ENCODE measurements around the gene SPTBN4. TPM values are rescaled to one million over a fixed set of nuclear protein-coding genes. Genes with fewer than 3 reads are reported as not detected.
"Not testable (repeated sequence)": the region's sequence is repeated elsewhere in the genome, so short reads cannot be mapped to it uniquely, and the experiment has no call there.

SPTBN4 gene
- total and polyA plus RNA-seq, 8 donors, result 1.4 to 18.1 (median 2.2) TPM; not detected in 1

- Histone ChIP-seq H3K4me1 (peaks cover 5 to 17% (median 15%) of the 10 kb centered on the region in 4 donors), H3K36me3 (no peaks in the 10 kb centered on the region), H3K27me3 (peaks cover 0 to 43% (median 12%) of the 10 kb centered on the region in 3 donors), H3K27ac (no peak overlapping the region), H3K4me3 (no peak overlapping the region), H3K9me3 (no peaks in the 10 kb centered on the region)
- DNase-seq, result no peak
- intact Hi-C loops (cut with DNase I; ENCODE audit: low total_unique reads), result no loop called here
- TF ChIP-seq CTCF (IDR thresholded peaks at IDR 0.05) (no peak), POLR2AphosphoS5 (IDR thresholded peaks at IDR 0.05) (no peak), POLR2A (IDR thresholded peaks at IDR 0.05) (no peak), EP300 (IDR thresholded peaks at IDR 0.05) (no peak)
- 79 to 82% (median 81%) methylated on average over 8 of the region's 8 CpGs for WGBS, 5 donors
Measured at GRCh38 chr19:40521276-40521675, 54.5 kb downstream of the SPTBN4 start.

GRCh38 chr19:40521900-40522299, 55.1 kb downstream of the SPTBN4 start:
- H3K9me3 ChIP-seq; H3K4me3 ChIP-seq; H3K27ac ChIP-seq; H3K36me3 ChIP-seq; DNase-seq; intact Hi-C loops (cut with DNase I; ENCODE audit: low total_unique reads): not testable (repeated sequence)
- peaks cover 5 to 17% (median 15%) of the 10 kb centered on the region in 4 donors for H3K4me1 ChIP-seq
- 85 to 93% (median 89%) methylated on average over 6 of the region's 6 CpGs for WGBS, 5 donors
- H3K27me3 ChIP-seq, result peaks cover 0 to 43% (median 12%) of the 10 kb centered on the region in 3 donors

- Histone ChIP-seq H3K27ac (no peak overlapping the region), H3K27me3 (peaks cover 0 to 32% (median 12%) of the 10 kb centered on the region in 3 donors), H3K4me3 (no peak overlapping the region), H3K36me3 (no peaks in the 10 kb centered on the region), H3K4me1 (peaks cover 5 to 17% (median 15%) of the 10 kb centered on the region in 4 donors), H3K9me3 (no peaks in the 10 kb centered on the region)
- peak; percentile 80 to 91 for DNase-seq
- intact Hi-C loops (cut with DNase I; ENCODE audit: low total_unique reads), result no loop called here
- TF ChIP-seq CTCF (IDR thresholded peaks at IDR 0.05) (peak in 5 of 7 experiments; percentile 31 to 62 (median 51)), POLR2AphosphoS5 (IDR thresholded peaks at IDR 0.05) (peak in 1 of 3 donors; percentile 60), EP300 (IDR thresholded peaks at IDR 0.05) (no peak)
- 39 to 52% (median 45%) methylated on average over 15 to 17 of the region's 17 CpGs for WGBS, 5 donors
Measured at GRCh38 chr19:40523322-40524047, 56.7 kb downstream of the SPTBN4 start.

- no peak overlapping the region for H3K27ac ChIP-seq
- no peaks in the 10 kb centered on the region for H3K9me3 ChIP-seq
- TF ChIP-seq POLR2AphosphoS5 (IDR thresholded peaks at IDR 0.05) (no peak), EP300 (IDR thresholded peaks at IDR 0.05) (no peak), POLR2A (IDR thresholded peaks at IDR 0.05) (no peak), CTCF (IDR thresholded peaks at IDR 0.05) (no peak)
- H3K36me3 ChIP-seq, result no peaks in the 10 kb centered on the region
- peaks cover 5 to 21% (median 17%) of the 10 kb centered on the region in 4 donors for H3K4me1 ChIP-seq
- WGBS, 5 donors, result 63 to 77% (median 77%) methylated on average over 5 of the region's 5 CpGs
- no peak for DNase-seq
- intact Hi-C loops (cut with DNase I; ENCODE audit: low total_unique reads), result no loop called here
- no peak overlapping the region for H3K4me3 ChIP-seq
- H3K27me3 ChIP-seq, result peaks cover 0 to 25% (median 9%) of the 10 kb centered on the region in 3 donors
Measured at GRCh38 chr19:40524133-40524549, 57.3 kb downstream of the SPTBN4 start.

- TF ChIP-seq POLR2AphosphoS5 (IDR thresholded peaks at IDR 0.05) (no peak), EP300 (IDR thresholded peaks at IDR 0.05) (no peak), POLR2A (IDR thresholded peaks at IDR 0.05) (no peak)
- no peak for DNase-seq
- H3K4me1 ChIP-seq, result peaks cover 4 to 21% (median 17%) of the 10 kb centered on the region in 4 donors
- H3K36me3 ChIP-seq, result no peaks in the 10 kb centered on the region
- no peaks in the 10 kb centered on the region for H3K9me3 ChIP-seq
- intact Hi-C loops (cut with DNase I; ENCODE audit: low total_unique reads), result loop anchor here (5.0 kb wide), 1 partner anchor 68 kb away; no protein-coding TSS in a partner anchor
- H3K27ac ChIP-seq, result no peak overlapping the region
- 90 to 93% (median 92%) methylated on average over 3 of the region's 3 CpGs for WGBS, 5 donors
- no peak overlapping the region for H3K4me3 ChIP-seq
- H3K27me3 ChIP-seq, result peaks cover 0 to 21% (median 4%) of the 10 kb centered on the region in 3 donors
Measured at GRCh38 chr19:40524655-40525054, 57.9 kb downstream of the SPTBN4 start.
